ENCODE measurements around the gene LIN54.

- TF ChIP-seq CTCF (IDR thresholded peaks at IDR 0.05) (no peak), POLR2A (IDR thresholded peaks at IDR 0.05) (no peak)
These were observed 8.3 kb downstream of the LIN54 start for GRCh38 chr4:83002329-83002728.
